Loucy (cell line): ENCODE results near the gene TTC29.

Experiments
- H2AFZ ChIP-seq: fragments of 200-600 bp; sonication (generic); 2 replicates; pipeline ENCODE4 v1.6.0; 2016; ENCODE audit warnings: antibody characterized with exemption, mild to moderate bottlenecking, low read length, moderate library complexity
- H3F3A ChIP-seq: fragments of 200-600 bp; 2 replicates; pipeline ENCODE4 v1.6.0; 2016; ENCODE audit warnings: antibody characterized with exemption, low read depth, mild to moderate bottlenecking
- H3K27me3 ChIP-seq: fragments of 200-600 bp; sonication (generic); 2 replicates; pipeline ENCODE4 v1.6.1; 2014; ENCODE audit warnings: low read length, mild to moderate bottlenecking; ENCODE audit not compliant: insufficient read depth, poor library complexity, severe bottlenecking
- H3K36me3 ChIP-seq: fragments of 200-600 bp; sonication (generic); 2 replicates; pipeline ENCODE4 v1.6.1; 2016; ENCODE audit warnings: low read length; ENCODE audit not compliant: insufficient read depth
- H3K4me1 ChIP-seq: fragments of 200-600 bp; sonication (generic); 2 replicates; pipeline ENCODE4 v1.5.1; 2014; ENCODE audit warnings: low read length, mild to moderate bottlenecking; ENCODE audit not compliant: insufficient read depth, poor library complexity, severe bottlenecking
- H3K4me2 ChIP-seq: fragments of 200-600 bp; sonication (generic); 2 replicates; pipeline ENCODE4 v1.6.0; 2014; ENCODE audit warnings: antibody characterized with exemption, low read length, low read depth, mild to moderate bottlenecking; ENCODE audit not compliant: poor library complexity, severe bottlenecking
- H3K4me3 ChIP-seq: fragments of 200-600 bp; sonication (generic); 2 replicates; pipeline ENCODE4 v1.5.1; 2014; ENCODE audit warnings: low read length, mild to moderate bottlenecking, mixed read lengths; ENCODE audit not compliant: poor library complexity, severe bottlenecking
- H3K79me2 ChIP-seq: fragments of 200-600 bp; sonication (generic); 2 replicates; pipeline ENCODE4 v1.6.1; 2014; ENCODE audit warnings: low read length; ENCODE audit not compliant: insufficient read depth
- H3K9ac ChIP-seq: fragments of 200-600 bp; sonication (generic); 2 replicates; pipeline ENCODE4 v1.6.0; 2014; ENCODE audit warnings: mild to moderate bottlenecking, low read depth, low read length, moderate library complexity; ENCODE audit not compliant: poor library complexity, severe bottlenecking
- H3K9me2 ChIP-seq: fragments of 200-600 bp; sonication (generic); replicated peaks from 2 replicates; pipeline ENCODE4 v1.6.1; 2016; ENCODE audit warnings: low read depth, low read length, mixed read lengths
- H3K9me3 ChIP-seq: fragments of 200-600 bp; sonication (generic); 2 replicates; pipeline ENCODE4 v1.6.1; 2014; ENCODE audit warnings: mild to moderate bottlenecking, antibody characterized with exemption, low read length, low read depth; ENCODE audit not compliant: insufficient read depth
- H4K20me1 ChIP-seq: fragments of 200-600 bp; sonication (generic); 2 replicates; pipeline ENCODE4 v1.6.0; 2014; ENCODE audit warnings: antibody characterized with exemption, low read length, mild to moderate bottlenecking; ENCODE audit not compliant: insufficient read depth, poor library complexity, severe bottlenecking
- CTCF ChIP-seq: fragments of 200-600 bp; sonication (generic); conservative IDR thresholded peaks from 2 replicates; pipeline ENCODE4 v1.5.1; 2014; ENCODE audit warnings: mild to moderate bottlenecking, antibody characterized with exemption, low read length
- EZH2phosphoT487 ChIP-seq: fragments of 200-600 bp; IDR thresholded peaks from 2 replicates; pipeline ENCODE4 v1.6.1; 2018; ENCODE audit warnings: antibody characterized with exemption, mild to moderate bottlenecking, moderate library complexity, borderline replicate concordance

TTC29 gene

GRCh38 chr4:146943691-146944375, 1.8 kb downstream of the TTC29 start:
- Histone ChIP-seq H3K9me2 (no peaks in the 10 kb centered on the region), H3K9ac (no peak overlapping the region), H3K4me2 (no peak overlapping the region), H3K36me3 (no peaks in the 10 kb centered on the region), H4K20me1 (no peaks in the 10 kb centered on the region), H3K4me1 (peaks cover 27% of the 10 kb centered on the region), H3K9me3 (no peaks in the 10 kb centered on the region), H2AFZ (peak overlapping the region; percentile 37; the same call in 1 of the 2 replicates), H3K4me3 (no peak overlapping the region), H3F3A (no peaks in the 10 kb centered on the region), H3K79me2 (no peaks in the 10 kb centered on the region), H3K27me3 (no peaks in the 10 kb centered on the region)
- TF ChIP-seq CTCF (no peak), EZH2phosphoT487 (no peak)

GRCh38 chr4:146932116-146932515, 13.5 kb downstream of the TTC29 start:
- Histone ChIP-seq H3K4me2 (no peak overlapping the region), H2AFZ (no peak overlapping the region), H4K20me1 (no peaks in the 10 kb centered on the region), H3K79me2 (no peaks in the 10 kb centered on the region), H3K27me3 (no peaks in the 10 kb centered on the region), H3K9me2 (no peaks in the 10 kb centered on the region), H3K9me3 (no peaks in the 10 kb centered on the region), H3K4me3 (no peak overlapping the region), H3K9ac (no peak overlapping the region), H3K36me3 (no peaks in the 10 kb centered on the region), H3F3A (no peaks in the 10 kb centered on the region), H3K4me1 (peaks cover 24% of the 10 kb centered on the region)
- TF ChIP-seq EZH2phosphoT487, result no peak
- no peak for TF ChIP-seq CTCF

- Histone ChIP-seq H3F3A (no peaks in the 10 kb centered on the region), H3K4me2 (no peak overlapping the region), H3K79me2 (no peaks in the 10 kb centered on the region), H3K36me3 (no peaks in the 10 kb centered on the region), H3K4me1 (peaks cover 24% of the 10 kb centered on the region), H3K9me2 (no peaks in the 10 kb centered on the region), H2AFZ (no peak overlapping the region), H3K27me3 (no peaks in the 10 kb centered on the region), H4K20me1 (no peaks in the 10 kb centered on the region), H3K9me3 (no peaks in the 10 kb centered on the region), H3K9ac (no peak overlapping the region), H3K4me3 (no peak overlapping the region)
- no peak for TF ChIP-seq CTCF
- no peak for TF ChIP-seq EZH2phosphoT487
These were observed 15.0 kb downstream of the TTC29 start for GRCh38 chr4:146930673-146931072.
